Caco-2 (cell line): ENCODE data around the gene ACACA. TPM values are rescaled to one million over a fixed set of nuclear protein-coding genes. Genes with fewer than 3 reads are reported as not detected.

Experiments used
- BruUV-seq: library from RNA; stranded (reverse); fragments of 400-500 nt; replicated peaks from 2 replicates; lab custom pipeline; 2021; lab: Mats Ljungman, UMichigan
- CTCF ChIA-PET: fragments of 300-600 bp; sonication (Branson Sonifier 250); formaldehyde crosslinking; loops from one replicate; lab custom pipeline; 2022; ENCODE audit warnings: antibody characterized with exemption; lab: Charles Lee
- POLR2A ChIA-PET: fragments of 300-600 bp; sonication (Branson Sonifier 250); formaldehyde crosslinking; loops from one replicate; lab custom pipeline; 2022; ENCODE audit warnings: antibody characterized with exemption; lab: Charles Lee
- DNase-seq, 2 experiments: peaks; one replicate each; pipeline versions ENCODE4 v3.0.0 to v3.0.0-alpha.2; 2020 to 2022
- H3K27me3 ChIP-seq: replicated peaks from 2 replicates; pipeline ENCODE4 v1.6.0; 2011; ENCODE audit warnings: low read length; ENCODE audit not compliant: control insufficient read depth, insufficient read depth
- H3K36me3 ChIP-seq: 2 replicates; pipeline ENCODE4 v1.5.1; 2011; ENCODE audit warnings: low read length; ENCODE audit not compliant: control insufficient read depth, insufficient read depth
- H3K4me1 ChIP-seq: fragments of 250-450 bp; sonication (Bioruptor Pico); 2 replicates; pipeline ENCODE4 v1.5.1; 2020; ENCODE audit warnings: mild to moderate bottlenecking
- H3K4me3 ChIP-seq: 2 replicates; pipeline ENCODE4 v1.5.1; 2011; ENCODE audit warnings: low read depth, mild to moderate bottlenecking, control low read depth, low read length
- H3K9me3 ChIP-seq: fragments of 250-450 bp; sonication (Bioruptor Pico); 2 replicates; pipeline ENCODE4 v1.5.1; 2020; ENCODE audit warnings: mild to moderate bottlenecking, moderate library complexity
- H3K27ac Mint-ChIP-seq: one replicate; pipeline ENCODE4 v1.8.0; 2022; ENCODE audit warnings: mixed read lengths; ENCODE audit not compliant: unreplicated experiment
- H3K27me3 Mint-ChIP-seq: one replicate; pipeline ENCODE4 v1.8.0; 2022; ENCODE audit warnings: mixed read lengths; ENCODE audit not compliant: insufficient read depth, unreplicated experiment
- H3K36me3 Mint-ChIP-seq: one replicate; pipeline ENCODE4 v1.8.0; 2022; ENCODE audit warnings: mild to moderate bottlenecking, mixed read lengths; ENCODE audit not compliant: insufficient read depth, unreplicated experiment
- H3K4me1 Mint-ChIP-seq: one replicate; pipeline ENCODE4 v1.8.0; 2022; ENCODE audit warnings: low read depth, mixed read lengths; ENCODE audit not compliant: unreplicated experiment
- H3K4me3 Mint-ChIP-seq: one replicate; pipeline ENCODE4 v1.8.0; 2022; ENCODE audit warnings: mild to moderate bottlenecking, moderate library complexity, mixed read lengths; ENCODE audit not compliant: unreplicated experiment
- H3K9me3 Mint-ChIP-seq: one replicate; pipeline ENCODE4 v1.8.0; 2022; ENCODE audit warnings: mixed read lengths; ENCODE audit not compliant: unreplicated experiment
- CTCF ChIP-seq, 2 experiments: fragments of 200-600 bp in 1 of 2; IDR thresholded peaks; 1 replicate in 1 of 2; 2 replicates in 1 of 2; pipeline versions ENCODE4 v1.5.1 to v1.8.0; 2011 to 2022; ENCODE audit warnings: antibody characterized with exemption in 1 of 2, control low read depth in 1 of 2, inconsistent platforms in 1 of 2, low read depth in 1 of 2, low read length in 1 of 2, mild to moderate bottlenecking in 1 of 2, moderate library complexity in 1 of 2; ENCODE audit not compliant: insufficient read depth in 1 of 2, severe bottlenecking in 1 of 2, unreplicated experiment in 1 of 2
- intact Hi-C: fragments of 100-400 bp; cut with micrococcal nuclease; formaldehyde crosslinking; loops from one replicate; pipeline ENCODE4 v1.10.0; 2022; ENCODE audit not compliant: unreplicated experiment
- total RNA-seq: library from RNA; stranded (reverse); gene quantifications from 2 replicates; pipeline ENCODE4 v1.2.3, GENCODE V29; 2022

The ACACA gene
- total RNA-seq, 1 experiment from 2014 or later: 108 TPM

- Mint-ChIP-seq H3K9me3 (peaks cover 7% of the 10 kb centered on the region), H3K27me3 (no peaks in the 10 kb centered on the region), H3K36me3 (peaks cover 6% of the 10 kb centered on the region), H3K4me1 (peaks cover 20% of the 10 kb centered on the region), H3K27ac (no peak overlapping the region), H3K4me3 (no peak overlapping the region)
- no peaks in the 10 kb centered on the region for H3K27me3 ChIP-seq
- H3K4me3 ChIP-seq: no peak overlapping the region
- intact Hi-C loops: no loop called here
- POLR2A ChIA-PET: no interaction called here
- CTCF ChIA-PET: no interaction called here
- H3K9me3 ChIP-seq: no peaks in the 10 kb centered on the region
- BruUV-seq: no TSS peak
- DNase-seq: no peak
- peaks cover 1% of the 10 kb centered on the region; the same call in 1 of the 2 replicates for H3K36me3 ChIP-seq
- no peak for TF ChIP-seq CTCF (IDR thresholded peaks at IDR 0.05; ENCODE audit: insufficient read depth in 1 of 2, low read depth in 1 of 2, low read length in 1 of 2, severe bottlenecking in 1 of 2, unreplicated experiment in 1 of 2)
- H3K4me1 ChIP-seq: no peaks in the 10 kb centered on the region
These were observed 95.7 kb downstream of the ACACA start for GRCh38 chr17:37310940-37311339.

- peaks cover 1% of the 10 kb centered on the region; the same call in 1 of the 2 replicates for H3K36me3 ChIP-seq
- no peak overlapping the region for H3K4me3 ChIP-seq
- no peaks in the 10 kb centered on the region for H3K9me3 ChIP-seq
- peaks cover 16% of the 10 kb centered on the region for H3K36me3 Mint-ChIP-seq
- H3K27ac Mint-ChIP-seq: no peak overlapping the region
- 0 out of 2 replicates have a peak, but pooled peaks cover 4% of the 10 kb centered on the region for H3K4me1 ChIP-seq
- H3K27me3 ChIP-seq: no peaks in the 10 kb centered on the region
- ChIA-PET CTCF (interaction anchor here (0.6 kb wide), 1 partner anchor 706 kb away, joined by 3 read pairs; no protein-coding TSS in a partner anchor), POLR2A (no interaction called here)
- H3K4me1 Mint-ChIP-seq: peaks cover 20% of the 10 kb centered on the region
- BruUV-seq: no TSS peak
- no peak overlapping the region for H3K4me3 Mint-ChIP-seq
- no peaks in the 10 kb centered on the region for H3K27me3 Mint-ChIP-seq
- TF ChIP-seq CTCF (IDR thresholded peaks at IDR 0.05; ENCODE audit: insufficient read depth in 1 of 2, low read depth in 1 of 2, low read length in 1 of 2, severe bottlenecking in 1 of 2, unreplicated experiment in 1 of 2): no peak
- no peak for DNase-seq
- intact Hi-C loops: no loop called here
- H3K9me3 Mint-ChIP-seq: peaks cover 7% of the 10 kb centered on the region
These were observed 97.6 kb downstream of the ACACA start for GRCh38 chr17:37309051-37309450.

GRCh38 chr17:37305406-37305905, 101.2 kb downstream of the ACACA start:
- H3K9me3 ChIP-seq: no peaks in the 10 kb centered on the region
- DNase-seq: no peak
- no peaks in the 10 kb centered on the region for H3K27me3 ChIP-seq
- H3K9me3 Mint-ChIP-seq: no peaks in the 10 kb centered on the region
- peaks cover 23% of the 10 kb centered on the region for H3K36me3 Mint-ChIP-seq
- TF ChIP-seq CTCF (IDR thresholded peaks at IDR 0.05; ENCODE audit: insufficient read depth in 1 of 2, low read depth in 1 of 2, low read length in 1 of 2, severe bottlenecking in 1 of 2, unreplicated experiment in 1 of 2): no peak
- BruUV-seq: no TSS peak
- H3K4me1 Mint-ChIP-seq: peaks cover 9% of the 10 kb centered on the region
- CTCF ChIA-PET: interaction anchor here (0.6 kb wide), 1 partner anchor 9 kb away, joined by 3 read pairs; no protein-coding TSS in a partner anchor
- H3K4me1 ChIP-seq: 0 out of 2 replicates have a peak, but pooled peaks cover 4% of the 10 kb centered on the region
- intact Hi-C loops: no loop called here
- POLR2A ChIA-PET: no interaction called here
- no peak overlapping the region for H3K4me3 Mint-ChIP-seq
- no peaks in the 10 kb centered on the region for H3K27me3 Mint-ChIP-seq
- H3K4me3 ChIP-seq: no peak overlapping the region
- H3K27ac Mint-ChIP-seq: no peak overlapping the region
- H3K36me3 ChIP-seq: peaks cover 1% of the 10 kb centered on the region; the same call in 1 of the 2 replicates
